VCaP (cell line): Measurements from ENCODE around the gene KCNMA1.

Source experiments
- H3K27ac ChIP-seq: fragments of 450-650 bp; 2 replicates; pipeline ENCODE4 v1.5.1; 2017
- TF ChIP-seq, protein P1 (sequence below): fragments of 450-650 bp; conservative IDR thresholded peaks from 2 replicates; pipeline ENCODE4 v1.5.1; 2017; ENCODE audit warnings: mild to moderate bottlenecking, moderate library complexity

Gene KCNMA1

DNA sequence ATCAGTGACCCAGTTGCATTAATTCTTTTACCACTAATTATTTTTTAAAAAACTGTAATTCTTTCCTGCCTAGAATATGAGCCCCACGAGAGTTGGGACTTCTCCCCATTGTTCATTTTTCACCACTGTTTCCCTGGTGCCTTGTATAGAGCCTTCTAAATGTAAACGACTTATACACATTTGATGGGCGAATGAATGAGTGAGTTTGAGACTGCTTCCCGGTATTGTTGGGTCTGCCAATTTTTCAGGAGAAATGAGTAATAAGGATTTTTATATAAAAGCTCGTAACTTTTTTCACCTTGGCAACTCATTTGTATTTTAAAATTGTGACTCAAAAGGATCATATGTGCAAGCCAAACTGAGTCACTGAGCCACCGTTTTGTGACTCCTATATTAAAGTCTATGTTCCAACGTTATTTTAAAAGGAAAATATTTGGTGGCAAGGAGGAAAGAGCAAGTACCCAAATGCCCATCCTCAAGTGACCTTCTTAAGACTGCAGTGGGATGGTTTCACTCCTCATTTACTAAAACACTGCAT lies 621.3 kb downstream of the KCNMA1 start:
- TF ChIP-seq, protein P1, sequence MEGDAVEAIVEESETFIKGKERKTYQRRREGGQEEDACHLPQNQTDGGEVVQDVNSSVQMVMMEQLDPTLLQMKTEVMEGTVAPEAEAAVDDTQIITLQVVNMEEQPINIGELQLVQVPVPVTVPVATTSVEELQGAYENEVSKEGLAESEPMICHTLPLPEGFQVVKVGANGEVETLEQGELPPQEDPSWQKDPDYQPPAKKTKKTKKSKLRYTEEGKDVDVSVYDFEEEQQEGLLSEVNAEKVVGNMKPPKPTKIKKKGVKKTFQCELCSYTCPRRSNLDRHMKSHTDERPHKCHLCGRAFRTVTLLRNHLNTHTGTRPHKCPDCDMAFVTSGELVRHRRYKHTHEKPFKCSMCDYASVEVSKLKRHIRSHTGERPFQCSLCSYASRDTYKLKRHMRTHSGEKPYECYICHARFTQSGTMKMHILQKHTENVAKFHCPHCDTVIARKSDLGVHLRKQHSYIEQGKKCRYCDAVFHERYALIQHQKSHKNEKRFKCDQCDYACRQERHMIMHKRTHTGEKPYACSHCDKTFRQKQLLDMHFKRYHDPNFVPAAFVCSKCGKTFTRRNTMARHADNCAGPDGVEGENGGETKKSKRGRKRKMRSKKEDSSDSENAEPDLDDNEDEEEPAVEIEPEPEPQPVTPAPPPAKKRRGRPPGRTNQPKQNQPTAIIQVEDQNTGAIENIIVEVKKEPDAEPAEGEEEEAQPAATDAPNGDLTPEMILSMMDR: no peak

DNA sequence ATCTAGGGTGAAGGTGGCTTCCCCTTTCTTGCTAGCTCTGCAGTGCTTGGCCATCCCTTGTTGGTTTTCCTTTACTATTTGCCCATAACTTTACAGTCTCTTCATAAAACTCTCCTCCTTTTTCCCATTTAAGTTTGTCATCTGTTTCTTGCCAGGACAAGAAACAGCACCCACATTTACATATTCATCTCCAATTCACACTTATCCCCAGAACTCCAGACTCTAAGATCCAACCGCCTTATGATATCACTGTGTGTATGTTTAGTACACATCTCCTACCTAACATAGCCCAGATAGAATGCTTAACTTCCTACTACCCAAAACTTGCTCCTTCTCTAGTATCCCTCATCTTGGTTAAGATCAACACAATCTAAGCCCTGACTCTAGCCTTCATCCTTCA lies 622.2 kb downstream of the KCNMA1 start:
- TF ChIP-seq, protein P1: no peak
- H3K27ac ChIP-seq: no peak overlapping the region

More for the DNA sequence above, 621.3 kb downstream of the KCNMA1 start:
- no peak overlapping the region for H3K27ac ChIP-seq

GRCh38 chr10:77012812-77013500 lies 624.7 kb downstream of the KCNMA1 start:
- TF ChIP-seq, protein P1: no peak
- no peak overlapping the region for H3K27ac ChIP-seq

DNA sequence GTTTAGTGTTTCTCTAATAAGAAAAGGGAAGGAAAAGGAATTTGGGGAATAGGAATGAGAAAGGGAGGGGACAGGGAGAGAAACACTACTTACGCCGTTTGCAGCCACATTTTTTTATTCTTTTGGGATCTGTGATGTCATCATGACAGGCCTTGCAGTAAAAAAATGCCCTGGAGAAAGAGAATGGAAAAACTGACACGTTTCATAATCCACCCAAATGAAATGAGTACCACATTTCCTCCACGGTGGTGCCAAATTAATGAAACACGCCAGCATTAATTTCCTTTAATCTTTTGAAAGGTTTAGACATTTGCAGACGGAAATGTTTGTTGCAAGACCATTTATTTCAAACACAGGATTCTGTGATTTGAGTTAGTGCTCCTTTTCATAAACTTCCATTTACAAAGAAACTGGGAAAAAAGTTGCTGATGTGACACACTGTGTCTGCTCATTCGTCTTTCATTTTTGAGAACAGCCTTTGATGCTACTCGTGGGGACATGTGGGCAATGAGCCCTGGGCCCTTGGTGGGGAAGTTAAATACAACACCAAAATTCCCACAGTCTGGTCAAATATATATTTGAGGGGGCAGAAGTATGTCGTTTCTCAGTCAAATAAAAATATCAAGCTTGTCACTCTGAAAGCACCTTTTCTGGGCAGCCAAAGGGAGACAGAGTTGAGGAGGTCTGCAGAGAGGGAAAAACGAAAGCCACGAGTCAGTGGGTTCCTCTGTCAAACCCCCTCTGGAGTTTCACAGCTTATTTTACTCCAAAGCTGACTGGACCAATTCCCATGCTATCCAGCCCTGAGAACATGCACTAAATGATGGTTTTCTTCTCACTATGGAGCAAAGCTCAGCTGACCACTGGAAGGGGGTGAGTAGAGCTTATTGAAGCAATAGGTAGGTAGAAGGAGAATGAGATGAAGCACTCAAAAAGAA lies 625.5 kb downstream of the KCNMA1 start:
- TF ChIP-seq, protein P1: no peak
- H3K27ac ChIP-seq: no peak overlapping the region

DNA sequence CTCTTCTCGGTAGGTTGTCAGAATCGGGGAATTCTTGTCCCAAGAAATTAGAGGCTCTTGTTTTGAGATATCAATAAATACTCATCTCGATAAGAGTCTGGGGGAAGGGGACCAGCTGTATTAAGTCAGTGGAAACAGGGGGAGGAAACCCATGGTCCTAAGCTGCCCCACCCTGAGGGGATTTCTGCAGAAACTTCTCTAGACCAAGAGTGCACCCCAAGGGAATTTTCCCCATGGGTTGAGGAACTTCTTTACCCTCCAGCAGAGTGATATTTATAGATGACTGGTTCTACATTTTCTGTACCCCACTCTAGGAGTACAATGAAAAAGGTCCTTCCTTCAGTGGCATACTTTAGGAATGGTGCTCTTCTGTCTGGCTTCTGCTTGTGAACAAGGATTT lies 627.2 kb downstream of the KCNMA1 start:
- TF ChIP-seq, protein P1: no peak

DNA sequence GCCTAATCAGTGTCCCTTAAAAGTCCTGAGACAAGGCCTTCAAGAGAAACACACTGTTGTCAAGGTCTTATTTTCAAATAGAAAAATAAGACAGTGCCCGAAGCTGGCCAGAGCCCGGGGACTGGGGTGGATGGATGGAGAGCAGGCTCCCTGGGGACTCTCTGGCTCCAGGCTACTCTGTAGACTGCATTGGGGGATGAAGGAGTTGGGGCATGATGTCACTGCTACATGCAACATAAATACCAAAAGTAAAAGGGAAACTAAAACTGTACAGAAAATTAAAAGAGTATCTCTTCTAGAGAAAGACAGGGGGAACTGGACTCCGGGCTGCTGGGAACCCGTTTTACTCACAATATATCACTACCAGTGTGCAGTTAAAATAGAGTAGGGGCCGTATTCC lies 629.8 kb downstream of the KCNMA1 start:
- TF ChIP-seq, protein P1: no peak
- H3K27ac ChIP-seq: no peak overlapping the region

More for the DNA sequence above, 627.2 kb downstream of the KCNMA1 start:
- no peak overlapping the region for H3K27ac ChIP-seq
